ENCODE data around the gene MARK1. TPM values are rescaled to one million over a fixed set of nuclear protein-coding genes. Genes with fewer than 3 reads are reported as not detected.
A peak's percentile ranks its signal among the peaks of the same experiment; 100 is the strongest.

MARK1 gene
- total RNA-seq, 1 experiment from 2014 or later, result 0.40 TPM

DNA sequence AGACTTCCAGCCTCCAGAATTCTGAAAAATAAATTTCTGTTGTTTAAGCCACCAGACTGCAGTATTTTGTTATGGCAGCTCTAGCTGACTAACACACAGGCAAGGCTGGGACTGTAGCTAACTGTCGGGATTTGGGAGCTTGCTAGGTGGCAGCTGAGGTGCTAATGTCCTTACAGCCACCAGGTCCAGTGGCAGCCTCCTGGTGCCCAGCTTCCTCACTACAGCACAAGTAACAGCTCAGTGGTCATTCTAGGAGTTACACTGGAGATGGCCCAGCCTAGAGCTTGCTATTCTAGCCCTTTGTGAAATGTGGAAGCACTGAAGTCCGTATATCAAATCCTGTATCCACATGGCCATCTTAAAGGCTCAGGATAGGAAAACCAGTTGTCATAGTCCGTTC is 157.9 kb downstream of the MARK1 start:
- Histone ChIP-seq H3K9me2 (replicated peaks; ENCODE audit: low read length) (no peaks in the 10 kb centered on the region), H3K27ac (ENCODE audit: low read length) (no peak overlapping the region), H3K27me3 (ENCODE audit: low read length) (no peaks in the 10 kb centered on the region), H3F3A (ENCODE audit: low read length, unreplicated experiment) (no peaks in the 10 kb centered on the region), H3K79me2 (ENCODE audit: low read length) (no peaks in the 10 kb centered on the region), H3K4me2 (ENCODE audit: low read length) (no peak overlapping the region), H3K36me3 (ENCODE audit: low read depth, low read length) (no peaks in the 10 kb centered on the region), H3K4me1 (ENCODE audit: insufficient read depth, low read length) (peaks cover 11% of the 10 kb centered on the region), H3K9ac (ENCODE audit: low read length) (no peak overlapping the region), H4K20me1 (ENCODE audit: low read length) (no peaks in the 10 kb centered on the region), H3K4me3 (ENCODE audit: low read length) (no peak overlapping the region), H3K9me3 (ENCODE audit: low read length) (no peaks in the 10 kb centered on the region), H2AFZ (ENCODE audit: low read length) (no peak overlapping the region)
- ATAC-seq (peak; percentile 39), DNase-seq (peak; percentile 42)
- BruUV-seq (replicated peaks), result no TSS peak
- intact Hi-C loops (cut with micrococcal nuclease), result no loop called here
- ChIA-PET POLR2A (ENCODE audit: unreplicated experiment) (interaction anchor here (0.6 kb wide), 1 partner anchor 47 kb away, joined by 11 read pairs; no protein-coding TSS in a partner anchor), CTCF (interaction anchor here (1.1 kb wide), 1 partner anchor 48 kb away, joined by 5 read pairs; no protein-coding TSS in a partner anchor)
- TF ChIP-seq EZH2phosphoT487 (IDR thresholded peaks at IDR 0.05; ENCODE audit: borderline replicate concordance, low read length), result no peak

DNA sequence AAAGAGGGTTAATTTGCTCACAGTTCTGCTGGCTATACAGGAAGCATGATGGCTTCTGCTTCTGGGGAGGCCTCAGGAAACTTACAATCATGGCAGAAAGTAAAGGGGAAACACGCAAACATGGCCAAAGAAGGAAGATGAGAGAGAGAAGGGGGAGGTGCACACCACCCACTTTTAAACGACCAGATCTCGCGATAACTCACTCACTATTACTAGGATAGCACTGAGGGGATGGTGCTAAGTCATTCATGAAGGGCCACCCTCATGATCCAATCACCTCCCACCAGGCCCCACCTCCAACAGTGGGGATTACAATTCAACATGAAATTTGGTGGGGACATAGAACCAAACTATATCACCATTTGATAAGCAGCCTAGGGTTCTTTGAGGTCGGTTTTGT is 159.9 kb downstream of the MARK1 start:
- TF ChIP-seq EZH2phosphoT487 (IDR thresholded peaks at IDR 0.05; ENCODE audit: borderline replicate concordance, low read length) (no peak), EZH2 (IDR thresholded peaks at IDR 0.05; ENCODE audit: low read length, unreplicated experiment) (no peak)
- TF ChIP-seq, protein P1, sequence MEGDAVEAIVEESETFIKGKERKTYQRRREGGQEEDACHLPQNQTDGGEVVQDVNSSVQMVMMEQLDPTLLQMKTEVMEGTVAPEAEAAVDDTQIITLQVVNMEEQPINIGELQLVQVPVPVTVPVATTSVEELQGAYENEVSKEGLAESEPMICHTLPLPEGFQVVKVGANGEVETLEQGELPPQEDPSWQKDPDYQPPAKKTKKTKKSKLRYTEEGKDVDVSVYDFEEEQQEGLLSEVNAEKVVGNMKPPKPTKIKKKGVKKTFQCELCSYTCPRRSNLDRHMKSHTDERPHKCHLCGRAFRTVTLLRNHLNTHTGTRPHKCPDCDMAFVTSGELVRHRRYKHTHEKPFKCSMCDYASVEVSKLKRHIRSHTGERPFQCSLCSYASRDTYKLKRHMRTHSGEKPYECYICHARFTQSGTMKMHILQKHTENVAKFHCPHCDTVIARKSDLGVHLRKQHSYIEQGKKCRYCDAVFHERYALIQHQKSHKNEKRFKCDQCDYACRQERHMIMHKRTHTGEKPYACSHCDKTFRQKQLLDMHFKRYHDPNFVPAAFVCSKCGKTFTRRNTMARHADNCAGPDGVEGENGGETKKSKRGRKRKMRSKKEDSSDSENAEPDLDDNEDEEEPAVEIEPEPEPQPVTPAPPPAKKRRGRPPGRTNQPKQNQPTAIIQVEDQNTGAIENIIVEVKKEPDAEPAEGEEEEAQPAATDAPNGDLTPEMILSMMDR (conservative IDR thresholded peaks at IDR 0.05; ENCODE audit: low read depth, low read length), result no peak
- H3K27me3 ChIP-seq (ENCODE audit: low read length), result no peaks in the 10 kb centered on the region
- intact Hi-C loops (cut with micrococcal nuclease), result no loop called here
- no peak overlapping the region for H3K4me3 ChIP-seq (ENCODE audit: low read length)
- CTCF ChIA-PET, result no interaction called here
- H3F3A ChIP-seq (ENCODE audit: low read length, unreplicated experiment), result no peaks in the 10 kb centered on the region
- ATAC-seq (no peak), DNase-seq (no peak)
- no peaks in the 10 kb centered on the region for H3K79me2 ChIP-seq (ENCODE audit: low read length)
- H3K36me3 ChIP-seq (ENCODE audit: low read depth, low read length), result no peaks in the 10 kb centered on the region
- H2AFZ ChIP-seq (ENCODE audit: low read length), result no peak overlapping the region
- BruUV-seq (replicated peaks), result no TSS peak
- no peaks in the 10 kb centered on the region for H3K9me3 ChIP-seq (ENCODE audit: low read length)
- H3K9me2 ChIP-seq (replicated peaks; ENCODE audit: low read length), result no peaks in the 10 kb centered on the region
- peaks cover 7% of the 10 kb centered on the region; the same call in 1 of the 2 replicates for H3K4me1 ChIP-seq (ENCODE audit: insufficient read depth, low read length)
- H3K4me2 ChIP-seq (ENCODE audit: low read length), result no peak overlapping the region
- H4K20me1 ChIP-seq (ENCODE audit: low read length), result no peaks in the 10 kb centered on the region
- POLR2A ChIA-PET (ENCODE audit: unreplicated experiment), result no interaction called here
- no peak overlapping the region for H3K9ac ChIP-seq (ENCODE audit: low read length)
- H3K27ac ChIP-seq (ENCODE audit: low read length), result no peak overlapping the region

DNA sequence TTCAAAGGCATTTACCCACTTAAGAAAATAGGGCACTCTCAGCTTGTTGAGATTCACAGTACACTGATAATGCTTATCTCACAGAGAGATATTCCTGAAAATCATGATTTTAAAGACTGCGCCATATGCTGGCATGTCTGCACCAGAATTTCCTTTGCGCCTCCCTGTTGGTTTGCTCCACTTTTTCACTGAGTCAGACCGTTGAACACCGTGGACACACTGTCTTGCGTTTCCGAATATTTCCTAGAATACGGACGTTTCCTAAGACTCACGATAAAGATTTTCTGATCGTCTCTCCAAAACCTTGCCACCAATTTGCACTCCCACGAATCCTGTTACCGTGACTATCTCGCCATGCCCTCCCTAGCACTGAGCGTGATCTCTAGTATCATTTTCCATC is 161.7 kb downstream of the MARK1 start:
- H3K9ac ChIP-seq (ENCODE audit: low read length), result no peak overlapping the region
- TF ChIP-seq EZH2 (IDR thresholded peaks at IDR 0.05; ENCODE audit: low read length, unreplicated experiment), result no peak
- TF ChIP-seq, protein P1 (conservative IDR thresholded peaks at IDR 0.05; ENCODE audit: low read depth, low read length), result no peak
- TF ChIP-seq EZH2phosphoT487 (IDR thresholded peaks at IDR 0.05; ENCODE audit: borderline replicate concordance, low read length), result no peak
- ATAC-seq (no peak; the same call in 1 of the 2 replicates), DNase-seq (no peak)
- peak overlapping the region; percentile 91 for H2AFZ ChIP-seq (ENCODE audit: low read length)
- no peaks in the 10 kb centered on the region for H4K20me1 ChIP-seq (ENCODE audit: low read length)
- H3K27ac ChIP-seq (ENCODE audit: low read length), result no peak overlapping the region
- H3F3A ChIP-seq (ENCODE audit: low read length, unreplicated experiment), result no peaks in the 10 kb centered on the region
- intact Hi-C loops (cut with micrococcal nuclease), result loop anchor here (1.0 kb wide), 2 partner anchors 44 to 87 kb away; no protein-coding TSS in a partner anchor
- no peaks in the 10 kb centered on the region for H3K9me2 ChIP-seq (replicated peaks; ENCODE audit: low read length)
- no peaks in the 10 kb centered on the region for H3K27me3 ChIP-seq (ENCODE audit: low read length)
- peaks cover 7% of the 10 kb centered on the region; the same call in 1 of the 2 replicates for H3K4me1 ChIP-seq (ENCODE audit: insufficient read depth, low read length)
- no TSS peak for BruUV-seq (replicated peaks)
- ChIA-PET POLR2A (ENCODE audit: unreplicated experiment) (no interaction called here), CTCF (no interaction called here)
- no peaks in the 10 kb centered on the region for H3K79me2 ChIP-seq (ENCODE audit: low read length)
- H3K4me3 ChIP-seq (ENCODE audit: low read length), result peak overlapping the region; percentile 82
- H3K36me3 ChIP-seq (ENCODE audit: low read depth, low read length), result no peaks in the 10 kb centered on the region
- H3K9me3 ChIP-seq (ENCODE audit: low read length), result no peaks in the 10 kb centered on the region
- peak overlapping the region; percentile 92 for H3K4me2 ChIP-seq (ENCODE audit: low read length)
